ENCODE data around the gene PLAAT2. TPM values are rescaled to one million over a fixed set of nuclear protein-coding genes. Genes with fewer than 3 reads are reported as not detected.
"Not testable (repeated sequence)": the region's sequence is repeated elsewhere in the genome, so short reads cannot be mapped to it uniquely, and the experiment has no call there.

Gene PLAAT2
- total RNA-seq, 1 donor from 2014 or later: not detected

DNA sequence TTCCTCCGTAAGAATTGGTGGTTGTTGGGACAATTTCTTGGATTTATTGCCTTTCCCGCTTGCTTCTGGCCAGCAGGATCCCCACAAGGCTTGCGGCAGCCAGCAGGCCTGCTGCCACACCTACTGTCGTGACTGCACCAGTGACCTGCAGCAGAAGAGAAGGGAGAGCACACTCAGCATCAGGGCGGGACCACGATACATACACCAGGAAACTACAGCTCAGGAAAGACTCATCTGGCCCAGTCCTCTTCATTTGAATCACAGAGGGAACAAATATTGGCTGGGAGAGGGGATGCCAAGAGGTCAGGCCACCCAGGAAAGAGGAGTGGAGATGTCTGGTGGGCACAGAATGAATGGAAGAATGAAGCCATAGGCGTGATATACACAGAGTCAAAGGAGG, 10.3 kb downstream of the PLAAT2 start:
- H3K27ac ChIP-seq: no peak overlapping the region

DNA sequence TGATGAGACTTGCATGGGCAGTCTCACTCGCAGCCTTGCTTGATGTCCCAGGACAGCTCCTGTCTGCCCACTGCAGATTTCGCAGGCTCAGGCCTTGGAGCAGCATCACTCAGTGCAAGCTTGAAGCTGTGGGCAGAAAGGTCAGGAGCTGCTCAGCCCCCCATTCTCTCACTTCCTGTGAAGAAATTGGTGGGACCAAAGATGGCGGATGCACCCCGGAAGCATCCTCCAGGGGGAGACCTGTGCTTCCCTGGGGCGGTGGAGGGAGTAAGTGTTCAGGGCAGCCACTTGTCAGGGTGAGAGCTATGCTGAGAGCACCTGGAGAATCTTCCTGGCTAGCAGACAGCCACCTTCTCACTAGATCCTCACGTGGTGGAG, 11.3 kb downstream of the PLAAT2 start:
- no peak overlapping the region for H3K27ac ChIP-seq
- H3K36me3 ChIP-seq: no peaks in the 10 kb centered on the region
- H3K4me1 ChIP-seq: no peaks in the 10 kb centered on the region
- DNase-seq (ENCODE audit: extremely low spot score in 2 of 2): no peak
- H3K4me3 ChIP-seq: no peak overlapping the region
- no peaks in the 10 kb centered on the region for H3K27me3 ChIP-seq
- H3K9me3 ChIP-seq: no peaks in the 10 kb centered on the region
- intact Hi-C loops (cut with DNase I): no loop called here
- no peak for TF ChIP-seq POLR2A (IDR thresholded peaks at IDR 0.05)

More for the DNA sequence above, 10.3 kb downstream of the PLAAT2 start:
- DNase-seq (ENCODE audit: extremely low spot score in 2 of 2): no peak
- Histone ChIP-seq H3K4me1 (no peaks in the 10 kb centered on the region), H3K4me3 (no peak overlapping the region), H3K36me3 (no peaks in the 10 kb centered on the region), H3K27me3 (no peaks in the 10 kb centered on the region), H3K9me3 (no peaks in the 10 kb centered on the region)
- intact Hi-C loops (cut with DNase I): no loop called here
- TF ChIP-seq, protein P1, sequence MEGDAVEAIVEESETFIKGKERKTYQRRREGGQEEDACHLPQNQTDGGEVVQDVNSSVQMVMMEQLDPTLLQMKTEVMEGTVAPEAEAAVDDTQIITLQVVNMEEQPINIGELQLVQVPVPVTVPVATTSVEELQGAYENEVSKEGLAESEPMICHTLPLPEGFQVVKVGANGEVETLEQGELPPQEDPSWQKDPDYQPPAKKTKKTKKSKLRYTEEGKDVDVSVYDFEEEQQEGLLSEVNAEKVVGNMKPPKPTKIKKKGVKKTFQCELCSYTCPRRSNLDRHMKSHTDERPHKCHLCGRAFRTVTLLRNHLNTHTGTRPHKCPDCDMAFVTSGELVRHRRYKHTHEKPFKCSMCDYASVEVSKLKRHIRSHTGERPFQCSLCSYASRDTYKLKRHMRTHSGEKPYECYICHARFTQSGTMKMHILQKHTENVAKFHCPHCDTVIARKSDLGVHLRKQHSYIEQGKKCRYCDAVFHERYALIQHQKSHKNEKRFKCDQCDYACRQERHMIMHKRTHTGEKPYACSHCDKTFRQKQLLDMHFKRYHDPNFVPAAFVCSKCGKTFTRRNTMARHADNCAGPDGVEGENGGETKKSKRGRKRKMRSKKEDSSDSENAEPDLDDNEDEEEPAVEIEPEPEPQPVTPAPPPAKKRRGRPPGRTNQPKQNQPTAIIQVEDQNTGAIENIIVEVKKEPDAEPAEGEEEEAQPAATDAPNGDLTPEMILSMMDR (IDR thresholded peaks at IDR 0.05): no peak
- TF ChIP-seq POLR2AphosphoS5 (IDR thresholded peaks at IDR 0.05; ENCODE audit: insufficient read depth in 1 of 2, low read depth in 1 of 2) (no peak), POLR2A (IDR thresholded peaks at IDR 0.05) (no peak)

DNA sequence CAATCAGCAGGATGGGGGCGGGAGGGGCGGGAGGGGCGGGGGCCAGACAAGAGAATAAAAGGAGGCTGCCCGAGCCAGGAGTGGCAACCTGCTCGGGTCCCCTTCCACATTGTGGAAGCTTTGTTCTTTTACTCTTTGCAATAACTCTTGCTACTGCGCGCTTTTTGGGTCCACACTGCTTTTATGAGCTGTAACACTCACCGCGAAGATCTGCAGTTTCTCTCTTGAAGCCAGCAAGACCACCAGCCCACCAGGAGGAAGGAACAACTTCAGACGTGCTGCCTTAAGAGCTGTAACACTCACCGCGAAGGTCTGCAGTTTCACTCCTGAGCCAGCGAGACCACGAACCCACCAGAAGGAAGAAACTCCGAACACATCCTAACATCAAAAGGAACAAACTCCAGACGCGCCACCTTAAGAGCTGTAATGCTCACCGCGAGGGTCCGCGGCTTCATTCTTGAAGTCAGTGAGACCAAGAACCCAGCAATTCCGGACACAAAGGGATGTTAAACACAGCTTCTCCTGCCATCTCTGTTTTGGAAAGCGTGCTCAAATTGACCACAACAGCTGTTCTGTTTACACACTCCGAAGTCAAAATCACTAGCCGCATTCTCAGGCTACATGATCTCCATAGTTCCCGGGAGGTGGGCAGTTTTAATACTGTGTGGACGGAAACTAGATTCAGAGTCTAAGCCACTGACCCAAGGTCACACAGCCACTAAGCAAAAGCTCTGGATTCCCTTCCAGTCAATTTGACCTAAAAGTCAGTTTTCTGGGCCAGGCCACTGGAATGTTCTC, 11.9 kb downstream of the PLAAT2 start:
- intact Hi-C loops (cut with DNase I): no loop called here
- DNase-seq (ENCODE audit: extremely low spot score in 2 of 2): no peak
- Histone ChIP-seq H3K36me3 (no peaks in the 10 kb centered on the region), H3K4me3 (no peak overlapping the region), H3K4me1 (no peaks in the 10 kb centered on the region), H3K9me3 (no peaks in the 10 kb centered on the region), H3K27me3 (no peaks in the 10 kb centered on the region), H3K27ac (no peak overlapping the region)
- TF ChIP-seq POLR2A (IDR thresholded peaks at IDR 0.05) (no peak), POLR2AphosphoS5 (IDR thresholded peaks at IDR 0.05; ENCODE audit: insufficient read depth in 1 of 2, low read depth in 1 of 2) (no peak)
- TF ChIP-seq, protein P1 (IDR thresholded peaks at IDR 0.05): no peak

DNA sequence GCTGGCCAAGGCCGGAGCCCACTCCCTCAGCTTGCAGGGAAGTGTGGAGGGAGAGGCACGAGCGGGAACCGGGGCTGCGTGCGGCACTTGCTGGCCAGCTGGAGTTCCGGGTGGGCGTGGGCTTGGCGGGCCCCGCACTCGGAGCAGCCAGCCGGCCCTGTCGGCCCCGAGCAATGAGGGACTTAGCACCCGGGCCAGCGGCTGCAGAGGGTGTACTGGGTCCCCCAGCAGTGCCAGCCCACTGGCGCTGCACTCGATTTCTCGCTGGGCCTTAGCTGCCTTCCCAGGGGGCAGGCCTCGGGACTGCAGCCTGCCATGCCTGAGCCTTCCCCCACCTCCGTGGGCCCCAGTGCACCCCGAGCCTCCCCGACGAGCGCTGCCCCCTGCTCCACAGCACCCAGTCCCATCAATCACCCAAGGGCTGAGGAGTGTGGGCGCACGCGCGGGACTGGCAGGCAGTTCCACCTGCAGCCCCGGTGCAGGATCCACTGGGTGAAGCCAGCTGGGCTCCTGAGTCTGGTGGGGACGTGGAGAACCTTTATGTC, 13.0 kb downstream of the PLAAT2 start:
- H3K27ac ChIP-seq; H3K4me1 ChIP-seq; H3K9me3 ChIP-seq; H3K4me3 ChIP-seq; H3K36me3 ChIP-seq; H3K27me3 ChIP-seq; DNase-seq (ENCODE audit: extremely low spot score in 2 of 2); intact Hi-C loops (cut with DNase I): not testable (repeated sequence)

DNA sequence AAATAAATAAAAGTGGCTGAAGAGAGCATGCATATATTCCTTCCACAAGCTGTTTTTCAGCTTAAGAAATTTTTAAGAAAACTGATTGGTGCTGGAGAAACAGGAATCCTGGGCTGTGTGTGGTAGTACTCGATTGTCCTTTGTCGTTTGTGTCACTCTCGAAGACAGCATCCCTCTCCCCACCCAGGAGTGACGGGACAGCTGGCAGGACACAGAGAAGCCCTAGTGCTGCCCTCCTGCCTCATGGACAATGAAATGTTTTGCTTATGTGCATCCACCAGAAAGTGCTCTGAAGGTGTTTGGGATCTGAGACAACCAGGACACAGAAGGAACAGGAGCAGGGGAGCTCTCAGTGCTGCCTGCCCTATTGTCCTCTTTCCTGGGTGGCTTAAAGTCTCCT, 13.8 kb downstream of the PLAAT2 start:
- DNase-seq (ENCODE audit: extremely low spot score in 2 of 2): no peak

DNA sequence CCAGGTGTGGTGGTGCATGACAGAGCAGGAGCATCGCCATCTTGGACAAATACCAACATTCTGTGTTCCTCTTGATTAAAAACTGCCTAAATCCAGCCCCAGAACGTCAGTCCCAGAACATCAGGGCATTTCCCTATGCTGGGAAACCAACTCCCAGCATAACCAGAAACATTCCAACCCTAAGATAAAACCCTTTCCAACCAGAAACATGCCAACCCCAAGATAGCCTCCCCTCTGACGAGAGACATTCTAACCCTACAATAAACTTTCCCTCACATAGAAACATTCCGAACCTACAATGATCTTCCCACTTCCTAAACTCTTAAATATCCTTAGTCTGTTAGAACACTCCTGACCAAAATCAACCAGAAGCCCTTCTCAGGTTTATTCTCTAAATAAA, 15.0 kb downstream of the PLAAT2 start:
- no peak for DNase-seq (ENCODE audit: extremely low spot score in 2 of 2)
- Histone ChIP-seq H3K4me3 (no peak overlapping the region), H3K27ac (no peak overlapping the region), H3K4me1 (no peaks in the 10 kb centered on the region), H3K36me3 (no peaks in the 10 kb centered on the region), H3K27me3 (no peaks in the 10 kb centered on the region), H3K9me3 (no peaks in the 10 kb centered on the region)
- intact Hi-C loops (cut with DNase I): no loop called here
- TF ChIP-seq, protein P1 (IDR thresholded peaks at IDR 0.05): no peak
- TF ChIP-seq POLR2AphosphoS5 (IDR thresholded peaks at IDR 0.05; ENCODE audit: insufficient read depth in 1 of 2, low read depth in 1 of 2) (no peak), POLR2A (IDR thresholded peaks at IDR 0.05) (no peak)

More for the DNA sequence above, 13.8 kb downstream of the PLAAT2 start:
- no peak overlapping the region for H3K27ac ChIP-seq
- no peaks in the 10 kb centered on the region for H3K9me3 ChIP-seq
- H3K36me3 ChIP-seq: no peaks in the 10 kb centered on the region
- H3K4me1 ChIP-seq: no peaks in the 10 kb centered on the region
- TF ChIP-seq, protein P1 (IDR thresholded peaks at IDR 0.05): no peak
- TF ChIP-seq POLR2A (IDR thresholded peaks at IDR 0.05) (no peak), POLR2AphosphoS5 (IDR thresholded peaks at IDR 0.05; ENCODE audit: insufficient read depth in 1 of 2, low read depth in 1 of 2) (no peak)
- intact Hi-C loops (cut with DNase I): no loop called here
- no peak overlapping the region for H3K4me3 ChIP-seq
- H3K27me3 ChIP-seq: no peaks in the 10 kb centered on the region

All from vagina (tissue), 2 donors.